Neural cell (in vitro differentiated cells): Measurements from ENCODE around the gene GSDMA.

Experiments
- CTCF ChIP-seq: fragments of 450-650 bp; IDR thresholded peaks from 2 replicates; pipeline ENCODE4 v1.5.1; 2014; ENCODE audit warnings: antibody characterized with exemption, mild to moderate bottlenecking, moderate library complexity; ENCODE audit not compliant: poor library complexity, severe bottlenecking
- POLR2AphosphoS5 ChIP-seq: IDR thresholded peaks from 2 replicates; pipeline ENCODE4 v1.6.1; 2012
- RAD21 ChIP-seq: fragments of 450-650 bp; conservative IDR thresholded peaks from 2 replicates; pipeline ENCODE4 v1.6.1; 2014; ENCODE audit warnings: antibody characterized with exemption, mild to moderate bottlenecking, moderate library complexity
- REST ChIP-seq: IDR thresholded peaks from 2 replicates; pipeline ENCODE4 v1.6.1; 2012; ENCODE audit warnings: borderline replicate concordance

GRCh38 chr17:40023590-40024292 is 60.9 kb downstream of the GSDMA start:
- no peak for TF ChIP-seq REST
- TF ChIP-seq CTCF = no peak
- no peak for TF ChIP-seq POLR2AphosphoS5
- TF ChIP-seq RAD21 = no peak
